ENCODE data around the gene C14orf119.
A peak's percentile ranks its signal among the peaks of the same experiment; 100 is the strongest.

Gene C14orf119

GRCh38 chr14:23060536-23061260 is 34.6 kb upstream of the C14orf119 start:
- DNase-seq = no peak

DNA sequence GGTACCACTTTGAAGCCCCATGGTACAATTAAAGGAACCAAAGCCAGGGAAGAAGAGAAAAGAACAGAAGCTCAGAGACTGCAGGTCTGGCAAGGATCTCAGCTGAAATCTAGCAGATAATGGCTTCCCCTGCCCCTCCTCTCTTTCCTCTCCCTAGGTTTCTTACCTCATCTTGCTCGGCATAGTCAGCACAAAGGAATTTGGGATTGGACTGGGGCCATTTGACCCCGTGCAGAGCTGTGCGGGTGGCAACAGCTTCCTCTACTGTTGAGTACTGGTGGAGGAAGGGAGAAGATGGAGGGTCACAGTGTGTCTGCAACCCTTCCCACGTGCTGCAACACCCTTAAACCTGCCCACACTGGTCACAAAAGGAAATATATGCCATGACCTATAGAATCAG is 33.3 kb upstream of the C14orf119 start:
- DNase-seq = no peak

- DNase-seq = no peak
These were observed 31.7 kb upstream of the C14orf119 start for GRCh38 chr14:23063601-23064000.

GRCh38 chr14:23066368-23066767 is 28.9 kb upstream of the C14orf119 start:
- no peak for DNase-seq

- no peak for DNase-seq
These were observed 28.2 kb upstream of the C14orf119 start for GRCh38 chr14:23066855-23067744.

DNA sequence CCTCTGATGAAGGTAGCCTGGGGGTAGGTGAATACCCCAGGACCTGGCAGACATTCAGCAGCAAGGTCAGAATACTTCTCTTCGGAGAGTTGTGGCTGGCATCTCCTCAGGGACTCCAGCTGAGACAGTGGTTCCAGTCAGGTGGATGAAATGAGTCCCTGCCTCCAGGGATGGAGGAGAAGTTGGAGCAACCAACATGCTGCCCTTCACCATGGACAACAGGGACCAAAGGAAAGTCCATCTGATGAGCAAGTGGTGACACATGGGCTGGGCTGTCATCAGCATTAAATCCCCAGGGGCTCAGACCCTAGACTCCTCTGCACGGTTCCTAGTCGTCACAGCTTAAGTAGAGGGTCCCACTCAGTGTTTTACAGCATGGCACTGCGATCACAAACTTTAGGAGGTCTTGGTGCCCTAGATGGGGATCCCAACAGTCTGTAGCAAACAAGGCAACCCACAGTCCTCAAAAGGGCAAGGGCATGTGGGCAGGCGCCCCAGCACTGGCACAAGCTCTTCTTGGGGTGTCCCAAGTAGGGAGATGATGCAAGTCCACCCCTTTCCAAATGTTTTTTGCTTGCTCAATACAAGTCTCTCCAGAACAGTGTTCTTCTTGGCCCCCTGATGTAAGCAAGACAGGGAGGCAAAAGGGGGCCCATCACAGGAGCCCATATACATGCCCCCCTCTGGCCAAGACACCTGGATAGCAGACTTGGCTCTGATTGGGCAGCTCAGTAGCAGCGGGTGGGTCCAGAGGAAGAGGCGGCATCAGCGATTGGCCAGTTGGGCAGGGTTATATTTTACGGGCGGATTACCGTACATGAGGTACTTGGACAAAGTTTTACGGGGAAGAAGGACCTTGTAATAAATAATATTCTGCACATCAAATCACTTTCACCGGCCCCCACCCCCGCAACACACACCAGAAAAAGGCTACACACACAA is 27.2 kb upstream of the C14orf119 start:
- no peak for DNase-seq

DNA sequence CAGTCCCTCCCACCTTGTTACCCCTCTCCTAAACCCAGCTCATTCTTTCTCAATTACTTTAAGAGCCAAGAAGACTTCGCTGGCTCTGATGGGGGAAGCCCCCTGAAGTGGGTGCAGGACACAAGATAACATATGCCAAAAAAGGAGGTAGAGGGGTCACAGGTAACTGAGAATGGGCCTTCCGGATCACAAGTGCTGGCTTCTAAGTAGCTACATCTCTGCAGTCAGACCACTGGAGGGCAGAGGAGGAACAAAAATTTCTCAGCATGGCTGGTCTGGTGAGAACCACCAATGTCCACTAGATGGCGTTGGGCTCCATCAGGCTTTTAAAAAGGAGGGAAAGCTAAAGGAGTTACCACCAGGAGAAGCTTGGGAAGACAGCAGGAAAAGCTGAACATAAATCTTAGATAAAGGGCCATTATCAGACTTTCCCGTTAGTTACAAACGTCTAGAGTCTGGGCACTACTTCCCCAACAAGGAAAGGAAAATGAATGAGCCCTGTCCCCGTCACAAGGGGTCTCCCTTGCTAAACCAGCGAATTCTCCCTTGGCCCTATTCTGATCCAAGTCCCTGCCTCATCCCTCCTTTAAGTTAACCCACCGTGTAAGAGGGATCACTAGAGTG is 26.4 kb upstream of the C14orf119 start:
- peak; percentile 57 for DNase-seq

DNA sequence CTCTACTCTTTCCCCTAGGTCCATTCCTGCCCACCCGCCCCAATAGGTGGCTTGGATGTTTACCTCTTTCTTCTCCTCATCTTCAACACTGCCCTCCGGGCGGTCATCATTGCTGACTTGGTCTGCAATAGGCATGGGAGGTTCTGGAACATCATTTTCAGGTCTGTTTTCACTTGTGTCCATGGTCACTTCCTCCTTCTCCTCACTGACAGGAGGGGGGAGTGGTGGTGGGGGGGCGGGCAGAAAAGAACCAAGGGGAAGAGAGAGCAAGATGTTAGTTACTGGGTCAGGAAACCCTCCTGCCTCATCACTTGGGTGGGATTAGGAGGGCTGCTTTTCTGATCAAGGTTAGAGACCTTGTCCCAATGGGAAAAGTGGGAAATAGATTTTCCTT is 25.9 kb upstream of the C14orf119 start:
- no peak for DNase-seq

DNA sequence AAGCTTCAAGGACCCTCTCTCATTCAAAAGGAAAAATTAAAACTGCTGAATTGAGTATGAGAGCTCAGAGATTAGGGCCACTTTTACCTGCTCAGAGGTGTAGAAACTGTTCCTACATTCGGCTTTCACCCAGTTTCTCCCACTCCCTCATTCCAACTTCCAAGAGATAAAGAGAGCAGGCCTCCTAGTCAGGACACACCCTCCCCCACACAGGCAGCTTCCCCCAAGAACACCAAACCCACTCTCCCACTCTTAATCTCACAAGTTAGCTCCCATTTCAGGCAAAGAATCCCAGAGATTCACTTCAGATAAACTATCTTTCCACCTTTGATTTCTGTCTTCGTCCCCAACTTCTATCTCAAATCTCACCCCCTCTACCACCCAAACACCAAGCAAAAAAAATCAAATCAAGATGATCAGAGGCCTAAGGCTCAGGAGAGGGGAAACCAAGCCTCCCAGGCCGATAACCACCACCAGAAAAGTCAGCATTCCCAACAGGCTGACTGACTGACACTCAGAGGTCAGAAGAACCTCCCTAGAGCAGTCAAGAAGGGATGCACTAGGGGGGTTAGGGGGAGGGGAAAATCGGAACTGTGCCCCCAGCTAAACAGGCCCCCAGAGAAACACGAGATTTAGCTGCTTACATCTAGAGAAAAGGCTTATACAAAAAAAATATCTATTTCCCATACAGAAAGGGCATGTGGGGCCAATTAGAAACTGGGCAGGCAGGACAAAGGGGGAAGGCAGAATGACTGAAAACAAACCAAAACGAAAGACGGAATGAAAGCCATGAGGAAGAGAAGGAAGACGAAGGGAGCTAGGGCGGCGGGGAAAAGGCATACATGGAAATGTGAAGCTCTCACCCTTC is 24.8 kb upstream of the C14orf119 start:
- DNase-seq = no peak

DNA sequence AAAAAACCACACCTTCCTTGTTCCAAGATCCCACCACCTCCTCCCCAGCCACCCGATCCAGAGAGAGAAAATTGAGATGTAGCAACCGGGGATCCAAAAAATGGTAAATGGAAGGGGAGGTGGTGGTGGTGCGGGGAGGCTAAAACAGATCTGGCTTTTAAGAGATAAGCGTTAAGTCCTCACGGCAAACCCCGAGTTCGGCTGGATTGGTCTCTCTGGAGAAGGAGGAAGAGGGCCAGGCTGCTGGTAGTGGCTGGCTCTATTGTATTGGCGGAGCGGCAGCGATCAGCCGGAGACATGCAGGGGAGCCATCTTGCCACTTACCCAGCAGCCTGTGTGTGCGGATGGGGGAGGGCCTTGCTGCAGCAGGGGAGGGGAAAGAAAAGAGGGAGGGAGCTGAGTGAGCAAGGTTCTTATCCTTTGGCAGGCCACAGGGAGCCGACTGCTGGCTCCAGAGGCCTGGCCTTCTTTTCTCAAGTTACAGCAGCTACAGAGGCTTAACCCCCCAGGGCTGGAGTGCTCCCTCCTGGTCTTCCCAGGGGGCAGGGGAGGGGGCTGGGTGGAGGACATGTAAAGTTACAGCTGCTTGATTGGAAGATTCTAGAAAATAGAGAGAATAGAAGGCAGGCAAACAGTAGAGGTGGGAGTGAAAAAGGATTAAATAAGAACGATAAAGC is 23.9 kb upstream of the C14orf119 start:
- DNase-seq = peak; percentile 62

- no peak for DNase-seq
These were observed 23.3 kb upstream of the C14orf119 start for GRCh38 chr14:23071921-23072539.

GRCh38 chr14:23074906-23075305 is 20.4 kb upstream of the C14orf119 start:
- DNase-seq = no peak

GRCh38 chr14:23076785-23077408 is 18.4 kb upstream of the C14orf119 start:
- no peak for DNase-seq

GRCh38 chr14:23077962-23078361 is 17.3 kb upstream of the C14orf119 start:
- DNase-seq = no peak

- DNase-seq = no peak
These were observed 16.6 kb upstream of the C14orf119 start for GRCh38 chr14:23078692-23079116.

DNA sequence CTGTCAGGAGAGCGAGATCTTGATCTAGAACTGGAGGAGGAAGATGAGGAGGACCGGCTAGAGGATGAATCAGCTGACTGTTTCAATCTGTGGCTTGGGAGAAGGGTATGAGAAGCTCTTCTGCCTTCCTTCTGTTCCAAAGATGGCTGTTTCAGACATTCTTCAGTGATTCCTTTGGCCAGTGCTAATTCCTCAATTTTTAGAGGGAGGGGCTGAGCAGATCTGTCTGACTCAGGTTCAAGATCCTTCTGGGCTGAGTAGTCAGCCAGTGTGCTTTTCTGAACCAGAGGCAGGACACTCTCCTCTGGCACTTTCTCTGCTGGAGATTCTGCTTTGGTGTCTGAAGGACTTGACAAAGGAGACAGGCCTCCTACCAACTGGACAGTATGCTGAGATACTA is 15.6 kb upstream of the C14orf119 start:
- DNase-seq = no peak

- no peak for DNase-seq
These were observed 14.8 kb upstream of the C14orf119 start for GRCh38 chr14:23080474-23080873.

DNA sequence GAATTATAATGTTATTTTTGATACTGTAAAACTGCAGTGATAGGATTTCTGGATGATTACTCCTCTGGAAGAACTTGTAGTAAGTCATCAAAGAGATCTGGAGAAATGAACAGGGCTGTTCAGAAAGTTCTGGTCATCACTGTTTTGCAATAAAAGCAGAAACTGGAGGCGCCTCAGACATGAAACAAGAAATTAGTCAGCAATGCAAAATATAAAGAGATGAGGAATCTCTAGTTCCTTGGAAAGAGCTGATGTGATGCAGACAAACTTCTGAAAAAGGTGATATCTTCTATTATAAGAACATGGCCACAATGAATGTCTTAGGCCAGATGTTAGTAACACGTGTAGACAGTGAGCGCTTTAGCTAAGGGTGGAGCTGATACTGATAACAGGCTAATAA is 9.8 kb upstream of the C14orf119 start:
- no peak for DNase-seq

DNA sequence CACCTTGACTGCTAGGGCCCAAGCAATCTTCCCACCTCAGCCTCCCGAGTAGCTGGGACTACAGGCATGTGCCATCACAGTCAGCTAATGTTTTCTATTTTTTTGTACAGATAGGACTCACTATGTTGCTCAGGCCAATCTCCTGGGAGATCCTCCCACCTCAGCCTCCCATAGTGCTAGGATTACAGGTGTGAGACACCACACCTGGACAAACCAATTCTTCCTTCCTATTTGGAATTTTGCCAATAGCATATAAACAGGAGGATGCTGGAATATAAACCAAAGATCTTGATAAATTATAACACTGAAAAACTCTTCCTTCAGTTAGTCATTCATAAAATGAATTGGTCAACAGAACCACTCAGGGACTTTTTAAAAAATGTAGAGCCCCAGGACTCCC is 8.7 kb upstream of the C14orf119 start:
- DNase-seq = no peak

Measured in T-helper 9 cell (primary cell).